ENCODE data around the gene SLC44A5.
"Not testable (repeated sequence)": the region's sequence is repeated elsewhere in the genome, so short reads cannot be mapped to it uniquely, and the experiment has no call there.

DNA sequence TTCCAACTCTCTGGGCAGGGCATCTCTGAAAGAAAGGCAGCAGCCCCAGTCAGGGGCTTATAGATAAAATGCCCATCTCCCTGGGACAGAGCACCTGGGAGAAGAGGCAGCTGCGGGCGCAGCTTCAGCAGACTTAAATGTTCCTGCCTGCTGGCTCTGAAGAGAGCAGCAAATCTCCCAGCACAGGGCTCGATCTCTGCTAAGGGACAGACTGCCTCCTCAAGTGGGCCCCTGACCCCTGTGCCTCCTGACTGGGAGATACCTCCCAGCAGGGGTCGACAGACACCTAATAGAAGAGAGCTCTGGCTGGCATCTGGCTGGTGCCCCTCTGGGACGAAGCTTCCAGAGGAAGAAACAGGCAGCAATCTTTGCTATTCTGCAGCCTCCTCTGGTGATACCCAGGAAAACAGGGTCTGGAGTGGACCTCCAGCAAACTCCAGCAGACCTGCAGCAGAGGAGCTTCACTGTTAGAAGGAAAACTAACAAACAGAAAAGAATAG, 207.7 kb downstream of the SLC44A5 start:
- TF ChIP-seq EP300 (IDR thresholded peaks at IDR 0.05; ENCODE audit: low read depth); POLR2A (IDR thresholded peaks at IDR 0.05); CTCF (IDR thresholded peaks at IDR 0.05); POLR2AphosphoS5 (IDR thresholded peaks at IDR 0.05): not testable (repeated sequence)

All from transverse colon (tissue), 4 donors.